ENCODE measurements around the gene PGBD1. TPM values are rescaled to one million over a fixed set of nuclear protein-coding genes. Genes with fewer than 3 reads are reported as not detected.

The PGBD1 gene
- total and polyA plus RNA-seq, 2 donors (not counting 1 experiment from before 2014, with no cell fraction given): 0.55 to 2.4 TPM

DNA sequence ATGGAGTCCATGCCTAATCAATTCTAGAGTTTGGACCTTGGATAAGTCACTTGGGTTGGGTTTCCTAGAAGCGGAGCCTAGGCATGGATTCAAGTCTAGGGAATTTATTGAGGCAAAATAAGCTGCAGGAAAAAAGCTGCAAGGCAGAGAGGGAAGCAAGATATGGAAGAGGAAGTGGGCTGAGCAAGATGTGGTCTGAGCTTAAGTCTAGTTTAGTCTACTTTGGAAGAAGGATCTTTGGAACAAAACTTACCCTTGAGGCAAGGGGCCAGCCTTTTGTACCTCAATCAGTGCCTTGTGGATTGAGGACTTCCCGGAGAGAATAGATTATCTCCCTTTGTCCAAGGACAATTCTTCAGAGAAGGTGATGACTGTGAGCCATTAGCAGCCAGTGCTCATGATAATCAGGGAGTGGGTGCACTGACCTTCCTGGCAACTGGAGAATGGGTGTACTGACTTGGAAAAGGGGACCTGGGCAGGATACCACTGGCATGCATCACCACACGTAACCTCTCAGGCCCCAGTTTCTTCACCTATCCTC is 45.4 kb upstream of the PGBD1 start:
- no peaks in the 10 kb centered on the region for H3K4me1 ChIP-seq (ENCODE audit: control insufficient read depth in 2 of 2, insufficient read depth in 2 of 2, low read length in 2 of 2)
- TF ChIP-seq, protein P1, sequence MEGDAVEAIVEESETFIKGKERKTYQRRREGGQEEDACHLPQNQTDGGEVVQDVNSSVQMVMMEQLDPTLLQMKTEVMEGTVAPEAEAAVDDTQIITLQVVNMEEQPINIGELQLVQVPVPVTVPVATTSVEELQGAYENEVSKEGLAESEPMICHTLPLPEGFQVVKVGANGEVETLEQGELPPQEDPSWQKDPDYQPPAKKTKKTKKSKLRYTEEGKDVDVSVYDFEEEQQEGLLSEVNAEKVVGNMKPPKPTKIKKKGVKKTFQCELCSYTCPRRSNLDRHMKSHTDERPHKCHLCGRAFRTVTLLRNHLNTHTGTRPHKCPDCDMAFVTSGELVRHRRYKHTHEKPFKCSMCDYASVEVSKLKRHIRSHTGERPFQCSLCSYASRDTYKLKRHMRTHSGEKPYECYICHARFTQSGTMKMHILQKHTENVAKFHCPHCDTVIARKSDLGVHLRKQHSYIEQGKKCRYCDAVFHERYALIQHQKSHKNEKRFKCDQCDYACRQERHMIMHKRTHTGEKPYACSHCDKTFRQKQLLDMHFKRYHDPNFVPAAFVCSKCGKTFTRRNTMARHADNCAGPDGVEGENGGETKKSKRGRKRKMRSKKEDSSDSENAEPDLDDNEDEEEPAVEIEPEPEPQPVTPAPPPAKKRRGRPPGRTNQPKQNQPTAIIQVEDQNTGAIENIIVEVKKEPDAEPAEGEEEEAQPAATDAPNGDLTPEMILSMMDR (IDR thresholded peaks at IDR 0.05): no peak
- TF ChIP-seq EZH2 (IDR thresholded peaks at IDR 0.05; ENCODE audit: borderline replicate concordance, insufficient read depth, low read depth, low read length, poor library complexity, severe bottlenecking): no peak

DNA sequence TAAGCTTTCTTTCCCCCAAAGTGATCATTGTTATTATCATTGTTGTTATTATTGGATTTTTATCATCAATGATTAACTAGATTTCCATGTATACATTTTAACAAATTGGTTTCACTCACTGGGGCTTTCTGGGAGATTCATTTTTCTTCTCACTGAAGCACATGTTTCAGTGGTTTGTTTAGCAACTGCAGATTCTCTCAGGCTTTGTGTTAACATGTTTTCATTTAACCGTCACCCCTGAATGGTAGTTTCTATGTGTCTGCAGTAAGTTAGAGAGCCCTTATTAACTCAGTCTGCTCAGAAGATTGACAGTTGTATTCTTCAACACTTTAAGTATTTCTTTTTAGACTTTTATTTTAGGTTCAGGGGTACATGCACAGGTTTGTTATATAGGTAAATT is 41.7 kb upstream of the PGBD1 start:
- CTCF ChIA-PET: no interaction called here
- no CpG with 5 or more reads among the region's 1 CpG for WGBS (ENCODE audit: insufficient coverage)

More for the DNA sequence above, 45.4 kb upstream of the PGBD1 start:
- Histone ChIP-seq H3K4me3 (ENCODE audit: control extremely low read depth in 1 of 5, extremely low read depth in 1 of 5, insufficient read depth in 1 of 5, low read depth in 2 of 5, low read length in 4 of 5) (no peak overlapping the region), H3K9ac (ENCODE audit: low read length) (no peak overlapping the region), H3K79me2 (ENCODE audit: control insufficient read depth, insufficient read depth, low read length) (no peaks in the 10 kb centered on the region), H3K4me2 (replicated peaks; ENCODE audit: low read depth, low read length, poor library complexity, severe bottlenecking) (no peak overlapping the region), H3K27ac (ENCODE audit: low read length in 2 of 2) (no peak overlapping the region), H4K20me1 (ENCODE audit: control insufficient read depth, insufficient read depth, low read length, poor library complexity, severe bottlenecking) (no peaks in the 10 kb centered on the region), H3K9me3 (ENCODE audit: control extremely low read depth in 1 of 3, control insufficient read depth in 2 of 3, insufficient read depth in 1 of 3, low read length in 2 of 3) (no peaks in the 10 kb centered on the region), H2AFZ (ENCODE audit: insufficient read depth, low read depth, low read length, poor library complexity, severe bottlenecking) (no peak overlapping the region), H3K27me3 (replicated peaks in 1 of 4; ENCODE audit: control extremely low read depth in 1 of 4, control insufficient read depth in 3 of 4, insufficient read depth in 4 of 4, low read length in 3 of 4) (no peaks in the 10 kb centered on the region), H3K36me3 (replicated peaks in 1 of 2; ENCODE audit: control extremely low read depth in 1 of 2, control insufficient read depth in 1 of 2, extremely low read depth in 1 of 2, insufficient read depth in 2 of 2, low read length in 1 of 2) (peaks cover 6 to 17% of the 10 kb centered on the region in 2 experiments)
- intact Hi-C loops (cut with micrococcal nuclease): loop anchor here (5.0 kb wide), 1 partner anchor 46 kb away; the partner anchor contains the start of gene PGBD1
- DNase-seq: no peak
- WGBS (ENCODE audit: insufficient coverage): 100% methylated on average over 2 of the region's 3 CpGs
- Mint-ChIP-seq H3K9me3 (ENCODE audit: insufficient read depth) (no peaks in the 10 kb centered on the region), H3K27ac (no peak overlapping the region), H3K4me1 (no peaks in the 10 kb centered on the region), H3K27me3 (no peaks in the 10 kb centered on the region), H3K4me3 (no peak overlapping the region)
- ATAC-seq (ENCODE audit: low read depth): no peak
- ChIA-PET POLR2A (no interaction called here), CTCF (interaction anchor here (0.7 to 1.4 kb wide), 2 partner anchors 9 to 13 kb away, joined by 3 to 5 read pairs; no protein-coding TSS in a partner anchor)

More for the DNA sequence above, 41.7 kb upstream of the PGBD1 start:
- Histone ChIP-seq H3K79me2 (ENCODE audit: control insufficient read depth, insufficient read depth, low read length) (no peaks in the 10 kb centered on the region), H3K9me3 (ENCODE audit: control extremely low read depth in 1 of 3, control insufficient read depth in 2 of 3, insufficient read depth in 1 of 3, low read length in 2 of 3) (no peaks in the 10 kb centered on the region), H3K27me3 (replicated peaks in 1 of 4; ENCODE audit: control extremely low read depth in 1 of 4, control insufficient read depth in 3 of 4, insufficient read depth in 4 of 4, low read length in 3 of 4) (no peaks in the 10 kb centered on the region), H3K4me2 (replicated peaks; ENCODE audit: low read depth, low read length, poor library complexity, severe bottlenecking) (no peak overlapping the region), H3K4me1 (ENCODE audit: control insufficient read depth in 2 of 2, insufficient read depth in 2 of 2, low read length in 2 of 2) (no peaks in the 10 kb centered on the region), H2AFZ (ENCODE audit: insufficient read depth, low read depth, low read length, poor library complexity, severe bottlenecking) (no peak overlapping the region), H3K4me3 (ENCODE audit: control extremely low read depth in 1 of 5, extremely low read depth in 1 of 5, insufficient read depth in 1 of 5, low read depth in 2 of 5, low read length in 4 of 5) (no peak overlapping the region), H3K27ac (ENCODE audit: low read length in 2 of 2) (no peak overlapping the region), H3K36me3 (replicated peaks in 1 of 2; ENCODE audit: control extremely low read depth in 1 of 2, control insufficient read depth in 1 of 2, extremely low read depth in 1 of 2, insufficient read depth in 2 of 2, low read length in 1 of 2) (peaks cover 0 to 5% of the 10 kb centered on the region in 2 experiments), H4K20me1 (ENCODE audit: control insufficient read depth, insufficient read depth, low read length, poor library complexity, severe bottlenecking) (no peaks in the 10 kb centered on the region), H3K9ac (ENCODE audit: low read length) (no peak overlapping the region)
- POLR2A ChIA-PET: no interaction called here
- no peaks in the 10 kb centered on the region for H3K9me3 Mint-ChIP-seq (ENCODE audit: insufficient read depth)
- TF ChIP-seq, protein P1 (IDR thresholded peaks at IDR 0.05): no peak
- TF ChIP-seq EZH2 (IDR thresholded peaks at IDR 0.05; ENCODE audit: borderline replicate concordance, insufficient read depth, low read depth, low read length, poor library complexity, severe bottlenecking): no peak
- H3K27ac Mint-ChIP-seq: no peak overlapping the region
- ATAC-seq (ENCODE audit: low read depth) (no peak), DNase-seq (no peak)
- no peak overlapping the region for H3K4me3 Mint-ChIP-seq
- no peaks in the 10 kb centered on the region for H3K27me3 Mint-ChIP-seq
- intact Hi-C loops (cut with micrococcal nuclease): loop anchor here (5.0 kb wide), 1 partner anchor 43 kb away; the partner anchor contains the start of gene PGBD1
- H3K4me1 Mint-ChIP-seq: no peaks in the 10 kb centered on the region

Data from B cell (primary cell).